Stimulated activated CD4-positive, alpha-beta T cell treated with anti-CD3 and anti-CD28 coated beads, Interleukin-1b, Interleukin-23, amount 100 ng/mL, for 4 hours (primary cell): ENCODE results near the gene ZBTB45.
"Not testable (repeated sequence)": the region's sequence is repeated elsewhere in the genome, so short reads cannot be mapped to it uniquely, and the experiment has no call there.

Source experiments
- DNase-seq, 2 donors: peaks; one replicate each; pipeline ENCODE4 v3.0.0-alpha.2; 2020; ENCODE audit warnings: low read depth in 2 of 2

ZBTB45 gene

DNA sequence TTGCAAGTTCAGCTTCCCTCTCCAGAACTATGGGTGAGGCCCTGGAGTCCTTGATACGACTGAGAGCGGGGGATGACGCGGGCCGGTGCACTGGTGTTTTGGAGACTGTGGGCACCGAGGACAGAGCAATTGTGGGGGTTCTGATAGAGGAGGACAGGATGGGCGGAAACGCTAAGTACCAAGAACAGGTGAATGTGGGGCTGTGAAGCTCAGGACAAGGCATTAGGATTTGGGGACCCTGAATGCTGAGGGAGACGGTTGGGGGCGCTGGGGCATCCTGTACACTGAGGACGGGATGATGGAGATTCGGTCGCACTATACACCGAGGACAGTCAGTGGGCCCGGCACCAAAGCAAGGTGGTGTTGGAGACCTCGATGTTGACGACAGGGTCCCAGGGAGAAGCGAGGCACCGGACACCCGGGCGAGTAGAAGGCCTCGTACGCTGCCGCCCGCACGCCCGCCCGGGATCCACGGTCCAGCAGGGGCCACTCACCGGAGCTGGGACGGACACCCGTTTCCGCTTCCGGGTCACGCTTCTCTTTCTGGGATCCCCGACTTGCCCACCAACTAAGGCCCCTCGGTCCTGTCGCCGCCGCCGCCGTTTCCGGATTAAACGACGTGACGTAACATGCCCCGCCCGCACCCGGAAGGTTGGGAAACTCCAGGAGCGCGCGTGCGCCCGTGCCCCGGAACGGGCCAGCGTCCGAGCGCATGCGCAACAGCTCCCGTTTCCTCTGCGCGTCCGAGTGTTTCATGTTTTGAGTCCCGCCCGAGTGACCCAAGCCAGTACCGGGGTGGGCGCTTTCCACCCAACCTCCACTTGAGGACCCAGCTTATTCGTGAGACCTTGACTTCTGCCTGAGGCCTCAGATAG lies 35.1 kb upstream of the ZBTB45 start, which contains the start of gene CHMP2A:
TSS of gene CHMP2A (minus strand) at position 612 of the 875 bp plus-strand sequence. CDS start 893 bp downstream, outside the sequence.
- DNase-seq, result peak; percentile 96 to 98

DNA sequence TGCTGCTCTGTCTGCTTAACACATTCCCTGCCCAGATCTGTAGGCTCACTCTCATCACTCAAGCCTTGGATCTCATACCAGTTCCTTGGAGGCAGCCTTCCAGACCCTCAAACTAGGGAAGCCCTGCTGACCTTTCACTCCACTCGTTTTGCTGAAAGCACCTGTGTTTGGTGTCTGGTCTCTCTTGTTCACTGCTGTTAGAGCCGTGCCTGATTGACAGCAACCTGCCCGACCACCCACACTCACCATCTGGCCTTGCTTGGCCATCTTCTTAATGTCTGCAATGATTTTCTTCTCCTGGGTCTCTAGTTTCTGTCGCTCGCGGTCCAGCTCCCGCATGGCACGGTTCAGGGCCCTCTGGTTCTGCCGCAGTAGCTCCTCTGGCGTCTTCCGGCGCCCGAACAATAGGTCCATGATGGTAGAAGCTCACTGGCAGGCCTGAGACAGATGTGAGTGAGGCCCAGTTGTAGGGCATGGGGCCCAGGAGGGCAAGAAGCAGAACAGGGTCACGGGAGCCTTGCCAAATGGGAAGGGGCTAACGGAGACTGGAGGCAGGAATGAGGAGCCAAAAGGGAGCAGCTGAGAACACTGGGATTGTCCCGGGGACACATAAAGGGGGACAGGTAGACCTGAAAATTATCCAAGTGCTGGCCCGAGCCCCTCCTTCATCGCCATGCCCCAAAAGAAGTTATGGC lies 34.3 kb upstream of the ZBTB45 start:
- DNase-seq, result no peak

DNA sequence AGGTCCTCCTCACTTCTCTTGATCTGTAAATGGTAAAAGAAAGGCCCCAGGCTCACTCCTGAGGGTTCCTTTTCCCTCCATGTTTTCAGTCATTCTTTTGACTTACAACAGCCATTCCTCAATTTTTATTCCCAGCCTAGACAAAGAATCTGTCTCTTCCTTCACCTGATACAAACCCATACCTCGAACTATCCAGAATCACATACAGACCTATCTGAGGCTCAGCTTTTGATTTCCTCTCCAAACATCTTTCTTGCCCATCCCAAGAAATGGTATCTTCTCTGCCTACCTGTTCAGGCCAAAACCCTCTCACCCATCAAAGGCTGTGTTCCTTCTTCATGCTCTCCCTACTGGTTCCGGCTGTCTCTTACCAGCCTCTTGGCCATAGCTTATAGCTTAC lies 33.0 kb upstream of the ZBTB45 start:
- DNase-seq, result no peak

DNA sequence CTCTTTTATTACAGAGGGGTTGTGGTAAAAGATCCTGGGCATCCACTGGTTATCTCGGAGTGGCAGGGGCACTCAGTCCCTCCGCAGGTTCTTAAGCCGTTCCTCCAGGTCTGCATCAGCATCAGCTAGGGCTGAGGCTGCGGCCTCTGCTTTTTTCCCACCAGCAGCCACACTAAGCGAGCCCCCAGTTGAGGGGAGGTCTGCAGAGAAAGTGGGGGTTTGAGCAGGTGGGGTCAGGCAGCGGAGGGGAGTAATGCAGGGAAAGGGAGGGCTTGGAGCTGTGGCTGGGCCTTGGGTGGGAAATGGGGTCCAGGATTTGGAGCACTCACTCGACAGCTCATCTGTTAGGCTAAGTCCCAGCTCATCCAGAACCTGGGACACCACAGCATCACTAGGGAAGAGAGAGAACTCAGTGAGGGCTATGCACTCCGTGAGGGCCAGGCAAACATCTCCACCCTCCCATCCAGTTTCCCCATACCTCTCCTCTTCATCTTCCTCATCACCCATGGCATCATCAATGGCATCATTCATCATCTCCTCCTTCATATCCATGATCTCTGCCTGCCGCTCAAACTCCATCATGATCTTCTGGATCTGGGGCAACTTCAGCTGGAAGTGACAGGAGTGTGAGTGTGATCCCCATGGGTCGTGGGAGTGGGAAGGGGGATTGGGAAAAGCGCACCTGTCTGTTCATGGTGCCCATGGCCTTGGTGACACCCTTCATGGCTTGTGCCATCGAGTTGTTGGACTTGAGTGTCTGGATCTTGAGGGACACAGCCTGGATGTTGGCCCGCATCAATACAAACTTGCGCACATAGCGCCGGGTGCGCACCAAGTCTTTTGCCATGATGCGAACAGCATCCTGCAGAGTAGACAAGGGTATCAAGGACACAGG lies 32.2 kb upstream of the ZBTB45 start:
- no peak for DNase-seq

DNA sequence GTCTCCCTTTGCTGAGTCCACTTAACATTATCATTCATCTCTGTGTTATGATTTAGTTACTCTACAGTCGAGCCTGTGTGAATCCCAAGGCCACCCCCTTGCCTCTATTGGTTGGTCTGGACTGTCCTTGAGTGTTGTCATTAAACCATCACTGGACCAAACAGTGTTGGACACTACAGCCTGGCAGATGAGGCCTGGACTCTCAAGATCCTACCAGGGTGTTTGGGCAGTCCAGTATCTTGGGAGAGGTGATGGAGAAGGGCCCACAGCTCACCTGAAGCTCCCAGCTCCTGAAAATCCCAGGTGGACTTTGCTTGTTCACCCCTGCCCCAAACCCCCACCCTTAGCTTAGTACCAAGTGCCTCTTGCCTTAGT lies 31.5 kb upstream of the ZBTB45 start:
- no peak for DNase-seq

DNA sequence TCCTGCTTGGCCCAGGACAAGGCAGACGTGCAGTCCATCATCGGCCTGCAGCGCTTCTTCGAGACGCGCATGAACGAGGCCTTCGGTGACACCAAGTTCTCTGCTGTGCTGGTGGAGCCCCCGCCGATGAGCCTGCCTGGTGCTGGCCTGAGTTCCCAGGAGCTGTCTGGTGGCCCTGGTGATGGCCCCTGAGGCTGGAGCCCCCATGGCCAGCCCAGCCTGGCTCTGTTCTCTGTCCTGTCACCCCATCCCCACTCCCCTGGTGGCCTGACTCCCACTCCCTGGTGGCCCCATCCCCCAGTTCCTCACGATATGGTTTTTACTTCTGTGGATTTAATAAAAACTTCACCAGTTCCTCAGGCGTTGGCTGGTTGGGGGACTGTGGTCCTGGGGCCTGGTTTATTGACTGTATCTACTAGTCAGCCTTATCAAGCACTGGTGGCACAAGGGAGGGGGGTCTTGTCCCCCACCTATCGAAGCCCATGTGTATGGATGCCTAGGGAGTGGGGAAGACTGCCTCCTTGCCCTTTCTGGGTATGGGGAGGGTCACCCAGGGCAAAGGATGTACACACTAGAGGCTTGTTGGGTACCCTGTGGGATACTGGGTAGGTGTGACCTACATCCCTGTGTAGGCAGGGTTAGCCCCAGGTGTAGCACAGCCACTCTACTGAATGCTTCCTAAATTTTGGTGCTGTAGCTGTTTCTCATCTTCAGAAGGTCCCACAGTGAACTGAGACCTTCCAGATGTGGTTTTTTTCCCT lies 30.9 kb upstream of the ZBTB45 start:
- DNase-seq, result no peak

DNA sequence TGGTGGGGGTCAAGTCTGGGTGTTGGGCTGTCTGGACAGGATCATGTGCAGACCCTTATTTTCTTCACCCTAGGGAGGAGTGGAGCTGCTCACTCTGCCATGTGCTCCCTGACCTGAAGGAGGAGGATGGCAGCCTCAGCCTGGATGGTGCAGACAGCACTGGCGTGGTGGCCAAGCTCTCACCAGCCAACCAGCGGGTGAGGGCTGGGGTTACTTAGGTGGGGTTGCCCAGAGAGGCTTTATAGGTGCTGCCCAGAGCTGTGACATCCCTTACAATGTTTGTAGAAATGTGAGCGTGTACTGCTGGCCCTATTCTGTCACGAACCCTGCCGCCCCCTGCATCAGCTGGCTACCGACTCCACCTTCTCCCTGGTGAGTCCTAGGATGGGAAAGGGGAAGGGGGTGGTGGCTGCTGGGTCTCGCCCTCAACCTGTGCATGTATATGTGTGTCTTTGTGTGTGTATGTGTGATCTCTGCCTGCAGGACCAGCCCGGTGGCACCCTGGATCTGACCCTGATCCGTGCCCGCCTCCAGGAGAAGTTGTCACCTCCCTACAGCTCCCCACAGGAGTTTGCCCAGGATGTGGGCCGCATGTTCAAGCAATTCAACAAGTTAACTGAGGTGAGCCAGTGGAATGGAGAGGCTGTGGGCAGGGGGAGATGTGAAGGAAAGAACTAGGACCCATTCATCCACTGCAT lies 30.2 kb upstream of the ZBTB45 start:
- DNase-seq, result no peak

DNA sequence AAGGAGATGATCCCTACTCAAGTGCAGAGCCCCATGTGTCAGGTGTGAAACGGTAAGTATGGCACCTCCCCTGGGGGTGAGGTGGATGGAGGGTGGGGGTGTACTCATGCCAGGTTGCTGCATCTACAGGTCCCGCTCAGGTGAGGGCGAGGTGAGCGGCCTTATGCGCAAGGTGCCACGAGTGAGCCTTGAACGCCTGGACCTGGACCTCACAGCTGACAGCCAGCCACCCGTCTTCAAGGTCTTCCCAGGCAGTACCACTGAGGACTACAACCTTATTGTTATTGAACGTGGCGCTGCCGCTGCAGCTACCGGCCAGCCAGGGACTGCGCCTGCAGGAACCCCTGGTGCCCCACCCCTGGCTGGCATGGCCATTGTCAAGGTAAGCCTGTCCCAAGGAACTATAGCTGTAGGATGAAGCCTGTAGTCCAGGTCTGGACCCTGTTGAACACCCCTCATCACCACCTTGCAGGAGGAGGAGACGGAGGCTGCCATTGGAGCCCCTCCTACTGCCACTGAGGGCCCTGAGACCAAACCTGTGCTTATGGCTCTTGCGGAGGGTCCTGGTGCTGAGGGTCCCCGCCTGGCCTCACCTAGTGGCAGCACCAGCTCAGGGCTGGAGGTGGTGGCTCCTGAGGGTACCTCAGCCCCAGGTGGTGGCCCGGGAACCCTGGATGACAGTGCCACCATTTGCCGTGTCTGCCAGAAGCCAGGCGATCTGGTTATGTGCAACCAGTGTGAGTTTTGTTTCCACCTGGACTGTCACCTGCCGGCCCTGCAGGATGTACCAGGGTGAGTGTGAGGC lies 29.5 kb upstream of the ZBTB45 start:
- no peak for DNase-seq

DNA sequence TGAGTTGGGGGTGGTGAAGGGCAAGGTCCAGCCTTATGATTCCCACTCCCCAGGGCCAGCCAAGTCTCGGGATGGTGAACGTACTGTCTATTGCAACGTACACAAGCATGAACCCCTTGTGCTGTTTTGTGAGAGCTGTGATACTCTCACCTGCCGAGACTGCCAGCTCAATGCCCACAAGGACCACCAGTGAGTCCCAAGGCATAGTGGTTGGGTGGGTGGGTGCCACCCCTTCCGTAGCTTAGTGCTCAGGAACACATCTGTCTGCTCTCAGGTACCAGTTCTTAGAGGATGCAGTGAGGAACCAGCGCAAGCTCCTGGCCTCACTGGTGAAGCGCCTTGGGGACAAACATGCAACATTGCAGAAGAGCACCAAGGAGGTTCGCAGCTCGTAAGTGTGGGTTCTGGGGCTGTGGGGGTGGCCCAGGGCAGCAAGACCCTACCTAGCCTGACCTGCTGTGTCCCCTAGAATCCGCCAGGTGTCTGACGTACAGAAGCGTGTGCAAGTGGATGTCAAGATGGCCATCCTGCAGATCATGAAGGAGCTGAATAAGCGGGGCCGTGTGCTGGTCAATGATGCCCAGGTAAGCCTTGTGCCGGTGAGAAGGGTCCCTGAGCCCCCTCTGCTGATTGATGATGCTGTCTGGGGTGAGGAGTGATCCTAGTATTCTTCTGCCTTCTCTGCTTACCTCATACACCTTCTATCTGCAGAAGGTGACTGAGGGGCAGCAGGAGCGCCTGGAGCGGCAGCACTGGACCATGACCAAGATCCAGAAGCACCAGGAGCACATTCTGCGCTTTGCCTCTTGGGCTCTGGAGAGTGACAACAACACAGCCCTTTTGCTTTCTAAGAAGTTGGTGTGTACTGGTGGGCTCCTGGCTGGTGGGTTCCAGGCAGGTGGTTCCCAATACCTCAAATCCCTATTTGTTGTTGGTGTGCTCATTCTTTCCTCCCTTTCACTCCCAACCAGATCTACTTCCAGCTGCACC lies 28.0 kb upstream of the ZBTB45 start:
- no peak for DNase-seq

DNA sequence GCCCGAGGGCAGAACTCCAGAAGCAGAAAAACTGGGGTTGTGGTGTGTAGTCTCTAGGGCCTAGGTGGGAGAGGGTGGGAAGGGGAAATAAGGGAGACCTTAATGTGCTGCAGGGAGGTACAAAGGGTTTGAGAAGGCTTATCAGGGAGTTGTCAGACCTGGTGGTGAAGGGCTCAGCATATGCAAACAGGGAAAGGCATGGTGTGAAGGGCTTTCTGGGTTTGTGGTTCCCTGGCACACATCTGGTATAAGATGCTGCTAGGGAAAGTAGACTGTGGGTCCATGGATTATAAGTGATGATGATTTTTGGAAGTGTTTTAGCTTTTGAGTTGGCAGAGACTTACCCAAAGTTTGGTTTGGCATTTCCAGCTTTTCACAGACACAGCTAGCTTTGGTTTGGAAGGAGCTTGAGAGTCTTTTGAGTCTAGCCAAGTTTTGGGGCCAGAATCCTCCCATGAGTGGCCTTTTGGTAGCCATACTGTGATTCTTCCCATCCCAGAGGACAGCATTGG lies 26.5 kb upstream of the ZBTB45 start:
- DNase-seq, result no peak

DNA sequence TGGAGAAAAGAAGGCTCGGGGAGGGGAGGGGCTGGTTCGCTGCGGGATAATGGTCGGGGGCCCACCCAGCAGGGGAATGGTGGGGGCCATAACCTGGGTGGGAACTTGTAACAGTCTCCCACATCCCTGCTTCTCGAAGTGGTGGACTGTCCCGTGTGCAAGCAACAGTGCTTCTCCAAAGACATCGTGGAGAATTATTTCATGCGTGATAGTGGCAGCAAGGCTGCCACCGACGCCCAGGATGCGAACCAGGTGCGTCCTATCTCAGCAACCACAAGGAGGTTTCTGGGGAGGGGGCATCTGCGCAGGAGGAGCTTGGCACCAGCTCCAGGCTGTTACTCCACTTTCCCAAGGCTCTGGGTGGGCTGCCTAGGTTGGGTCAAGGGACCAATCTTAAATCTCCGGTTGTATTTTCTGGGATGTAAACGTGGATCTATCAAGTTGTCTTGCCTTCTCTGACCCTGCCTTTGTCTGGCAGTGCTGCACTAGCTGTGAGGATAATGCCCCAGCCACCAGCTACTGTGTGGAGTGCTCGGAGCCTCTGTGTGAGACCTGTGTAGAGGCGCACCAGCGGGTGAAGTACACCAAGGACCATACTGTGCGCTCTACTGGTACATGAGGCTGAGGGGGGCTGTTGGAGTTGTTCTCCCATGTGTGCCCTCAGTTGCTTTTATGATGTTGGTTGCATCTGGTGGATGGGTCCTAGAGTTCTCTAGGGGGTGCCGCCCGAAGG lies 25.8 kb upstream of the ZBTB45 start:
- no peak for DNase-seq

DNA sequence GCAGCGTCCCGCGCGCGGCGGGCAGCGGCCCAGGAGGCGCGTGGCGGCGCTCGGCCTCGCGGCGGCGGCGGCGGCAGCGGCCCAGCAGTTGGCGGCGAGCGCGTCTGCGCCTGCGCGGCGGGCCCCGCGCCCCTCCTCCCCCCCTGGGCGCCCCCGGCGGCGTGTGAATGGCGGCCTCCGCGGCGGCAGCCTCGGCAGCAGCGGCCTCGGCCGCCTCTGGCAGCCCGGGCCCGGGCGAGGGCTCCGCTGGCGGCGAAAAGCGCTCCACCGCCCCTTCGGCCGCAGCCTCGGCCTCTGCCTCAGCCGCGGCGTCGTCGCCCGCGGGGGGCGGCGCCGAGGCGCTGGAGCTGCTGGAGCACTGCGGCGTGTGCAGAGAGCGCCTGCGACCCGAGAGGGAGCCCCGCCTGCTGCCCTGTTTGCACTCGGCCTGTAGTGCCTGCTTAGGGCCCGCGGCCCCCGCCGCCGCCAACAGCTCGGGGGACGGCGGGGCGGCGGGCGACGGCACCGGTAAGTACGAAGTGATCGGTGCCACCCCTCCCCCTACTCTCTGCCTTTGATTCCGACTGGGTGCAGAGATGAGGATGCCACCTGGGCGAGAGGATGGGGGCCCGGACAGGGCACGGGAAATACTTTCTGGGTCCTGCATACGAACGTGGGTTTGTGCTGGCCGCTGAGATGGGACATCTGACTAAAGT lies 25.1 kb upstream of the ZBTB45 start:
- peak; percentile 65 to 75 for DNase-seq

DNA sequence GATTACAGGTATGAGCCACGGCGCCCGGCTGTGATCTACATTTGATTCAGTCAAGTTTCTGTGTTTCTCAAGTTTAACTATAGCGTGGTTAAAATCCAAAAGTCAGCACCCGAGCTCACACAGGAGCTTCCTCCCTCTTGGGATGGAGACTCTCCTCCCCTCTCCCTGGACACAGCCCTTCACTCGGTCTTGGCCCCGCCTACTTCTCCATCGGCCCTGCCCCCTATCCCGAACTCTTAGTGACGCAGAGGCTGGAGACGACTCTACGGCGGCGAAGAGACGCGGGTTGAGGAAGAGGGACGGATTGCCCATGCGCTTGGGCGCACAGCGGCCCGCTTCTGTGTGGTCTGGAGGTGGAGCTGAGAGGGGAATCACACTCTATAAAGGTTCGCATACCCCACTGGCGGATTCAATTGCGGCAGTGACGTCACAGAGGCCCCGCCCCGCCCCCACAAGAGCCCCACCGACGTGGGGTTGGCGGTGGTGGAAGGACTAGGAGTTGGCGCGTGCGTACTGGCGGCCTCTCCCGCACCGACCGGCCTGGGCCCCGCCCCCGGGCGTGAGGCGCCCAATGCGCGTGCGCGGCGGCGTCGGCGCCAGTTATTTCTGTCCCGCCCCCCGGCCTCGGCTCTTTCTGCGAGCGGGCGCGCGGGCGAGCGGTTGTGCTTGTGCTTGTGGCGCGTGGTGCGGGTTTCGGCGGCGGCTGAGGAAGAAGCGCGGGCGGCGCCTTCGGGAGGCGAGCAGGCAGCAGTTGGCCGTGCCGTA lies 24.4 kb upstream of the ZBTB45 start, which contains the start of gene TRIM28:
TSS of gene TRIM28 (plus strand) at position 239 of the 765 bp plus-strand sequence. CDS start 694 bp downstream, outside the sequence.
- DNase-seq, result peak; percentile 100

DNA sequence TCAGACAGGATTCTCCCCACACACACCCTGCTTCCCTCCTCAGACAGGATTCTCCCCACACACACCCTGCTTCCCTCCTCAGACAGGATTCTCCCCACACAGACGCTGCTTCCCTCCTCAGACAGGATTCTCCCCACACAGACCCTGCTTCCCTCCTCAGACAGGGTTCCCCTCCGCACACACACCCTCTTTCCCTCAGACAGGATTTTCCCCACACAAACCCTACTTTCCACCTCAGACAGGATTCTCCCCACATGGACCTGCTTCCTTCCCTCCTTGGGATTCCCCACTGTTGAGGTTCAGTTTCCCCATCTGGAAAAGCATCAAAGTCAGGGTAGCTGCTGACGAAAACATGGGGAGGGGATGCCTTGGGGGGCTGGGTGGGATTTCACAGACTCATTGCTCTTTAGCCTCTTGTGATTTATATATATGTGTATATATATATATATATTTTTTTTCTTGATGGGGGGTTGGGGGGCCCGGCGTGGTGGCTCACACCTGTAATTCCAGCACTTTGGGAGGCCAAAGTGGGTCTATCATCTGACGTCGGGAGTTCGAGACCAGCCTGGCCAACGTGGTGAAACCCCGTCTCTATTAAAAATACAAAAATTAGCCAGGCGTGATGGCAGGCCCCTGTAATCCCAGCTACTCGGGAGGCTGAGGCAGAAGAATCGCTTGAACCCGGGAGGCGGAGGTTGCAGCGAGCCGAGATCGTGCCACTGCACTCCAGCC lies 23.2 kb upstream of the ZBTB45 start:
- DNase-seq, result not testable (repeated sequence)

DNA sequence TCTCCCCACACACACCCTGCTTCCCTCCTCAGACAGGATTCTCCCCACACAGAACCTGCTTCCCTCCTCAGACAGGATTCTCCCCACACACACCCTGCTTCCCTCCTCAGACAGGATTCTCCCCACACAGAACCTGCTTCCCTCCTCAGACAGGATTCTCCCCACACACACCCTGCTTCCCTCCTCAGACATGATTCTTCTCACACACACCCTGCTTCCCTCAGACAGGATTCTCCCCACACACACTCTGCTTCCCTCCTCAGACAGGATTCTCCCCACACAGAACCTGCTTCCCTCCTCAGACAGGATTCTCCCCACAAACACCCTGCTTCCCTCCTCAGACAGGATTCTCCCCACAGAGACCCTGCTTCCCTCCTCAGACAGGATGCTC lies 19.6 kb upstream of the ZBTB45 start:
- not testable (repeated sequence) for DNase-seq
